Neural cell (in vitro differentiated cells): ENCODE results near the gene EPAS1. TPM values are rescaled to one million over a fixed set of nuclear protein-coding genes. Genes with fewer than 3 reads are reported as not detected.

Source experiments
- H2AFZ ChIP-seq: fragments of 200-600, 300-800 bp; sonication (generic), shearing (Covaris generic); 2 replicates; pipeline ENCODE4 v1.6.0; 2014; ENCODE audit warnings: low read depth, mild to moderate bottlenecking, antibody characterized with exemption, low read length, moderate library complexity
- H3F3A ChIP-seq: fragments of 200-600 bp; shearing (Covaris generic); 2 replicates; pipeline ENCODE4 v1.6.1; 2016; ENCODE audit warnings: mild to moderate bottlenecking, moderate library complexity, mixed read lengths, antibody characterized with exemption, low read length; ENCODE audit not compliant: insufficient read depth, poor library complexity, severe bottlenecking
- H3K27ac ChIP-seq: fragments of 200-600, 300-800 bp; sonication (generic), shearing (Covaris generic); 2 replicates; pipeline ENCODE4 v1.5.1; 2014; ENCODE audit warnings: mild to moderate bottlenecking, low read length, moderate library complexity
- H3K27me3 ChIP-seq: fragments of 300-800, 200-600 bp; sonication (generic), shearing (Covaris generic); 2 replicates; pipeline ENCODE4 v1.6.0; 2014; ENCODE audit warnings: mild to moderate bottlenecking, low read depth, low read length, moderate library complexity; ENCODE audit not compliant: insufficient read depth
- H3K36me3 ChIP-seq: fragments of 300-800, 200-600 bp; sonication (generic), shearing (Covaris generic); 2 replicates; pipeline ENCODE4 v1.5.1; 2014; ENCODE audit warnings: mild to moderate bottlenecking, antibody characterized with exemption, low read length, moderate library complexity; ENCODE audit not compliant: insufficient read depth
- H3K4me2 ChIP-seq: fragments of 300-800, 200-600 bp; sonication (generic), shearing (Covaris generic); 2 replicates; pipeline ENCODE4 v1.6.0; 2014; ENCODE audit warnings: mild to moderate bottlenecking, low read length
- H3K4me3 ChIP-seq: fragments of 300-800, 200-600 bp; sonication (generic), shearing (Covaris generic); 2 replicates; pipeline ENCODE4 v1.5.1; 2014; ENCODE audit warnings: mild to moderate bottlenecking, low read length, moderate library complexity
- H3K79me2 ChIP-seq: fragments of 200-600 bp; shearing (Covaris generic); replicated peaks from 2 replicates; pipeline ENCODE4 v1.6.0; 2014; ENCODE audit warnings: mild to moderate bottlenecking, low read length, moderate library complexity; ENCODE audit not compliant: insufficient read depth
- H3K9ac ChIP-seq: fragments of 300-800, 200-600 bp; sonication (generic), shearing (Covaris generic); 2 replicates; pipeline ENCODE4 v1.6.1; 2016; ENCODE audit warnings: mild to moderate bottlenecking, low read length, mixed read lengths
- H3K9me2 ChIP-seq: fragments of 200-600 bp; shearing (Covaris generic); 2 replicates; pipeline ENCODE4 v1.6.1; 2016; ENCODE audit warnings: mild to moderate bottlenecking, low read length, mixed read lengths; ENCODE audit not compliant: insufficient read depth
- H3K9me3 ChIP-seq: fragments of 200-600, 300-800 bp; sonication (generic), shearing (Covaris generic); 2 replicates; pipeline ENCODE4 v1.6.1; 2016; ENCODE audit warnings: mild to moderate bottlenecking, mixed run types, low read length, moderate library complexity, mixed read lengths
- H4K20me1 ChIP-seq: fragments of 200-600 bp; shearing (Covaris generic); 2 replicates; pipeline ENCODE4 v1.6.1; 2016; ENCODE audit warnings: mild to moderate bottlenecking, mixed run types; ENCODE audit not compliant: insufficient read depth
- EP300 ChIP-seq: fragments of 450-650 bp; conservative IDR thresholded peaks from 2 replicates; pipeline ENCODE4 v1.6.1; 2014; ENCODE audit warnings: antibody characterized with exemption, mild to moderate bottlenecking, moderate library complexity; ENCODE audit not compliant: poor library complexity, severe bottlenecking
- EZH2 ChIP-seq: fragments of 200-600, 300-800 bp; shearing (Covaris generic), sonication (generic); IDR thresholded peaks from 2 replicates; pipeline ENCODE4 v1.6.1; 2014; ENCODE audit warnings: antibody characterized with exemption, low read length, borderline replicate concordance, mild to moderate bottlenecking; ENCODE audit not compliant: insufficient read depth, poor library complexity, severe bottlenecking
- MXI1 ChIP-seq: fragments of 450-650 bp; conservative IDR thresholded peaks from 2 replicates; pipeline ENCODE4 v1.6.1; 2014; ENCODE audit warnings: antibody characterized with exemption, mild to moderate bottlenecking; ENCODE audit not compliant: poor library complexity, severe bottlenecking
- POLR2AphosphoS5 ChIP-seq: IDR thresholded peaks from 2 replicates; pipeline ENCODE4 v1.6.1; 2012
- RAD21 ChIP-seq: fragments of 450-650 bp; conservative IDR thresholded peaks from 2 replicates; pipeline ENCODE4 v1.6.1; 2014; ENCODE audit warnings: antibody characterized with exemption, mild to moderate bottlenecking, moderate library complexity
- REST ChIP-seq: IDR thresholded peaks from 2 replicates; pipeline ENCODE4 v1.6.1; 2012; ENCODE audit warnings: borderline replicate concordance
- SMC3 ChIP-seq: fragments of 450-650 bp; conservative IDR thresholded peaks from 2 replicates; pipeline ENCODE4 v1.6.1; 2014; ENCODE audit warnings: antibody characterized with exemption, mild to moderate bottlenecking, moderate library complexity; ENCODE audit not compliant: poor library complexity
- TAF1 ChIP-seq: IDR thresholded peaks from 2 replicates; pipeline ENCODE4 v1.6.1; 2012; ENCODE audit warnings: low read depth
- polyA plus RNA-seq: library from polyadenylated mRNA; depleted of rRNA; stranded (reverse); fragments of >200 nt; gene quantifications from 2 replicates; pipeline ENCODE4 v1.2.3, GENCODE V29; 2014
- TF ChIP-seq, protein P1 (sequence below): fragments of 450-650 bp; IDR thresholded peaks from 2 replicates; pipeline ENCODE4 v1.5.1; 2014; ENCODE audit warnings: antibody characterized with exemption, mild to moderate bottlenecking, moderate library complexity; ENCODE audit not compliant: poor library complexity, severe bottlenecking

Gene EPAS1
- polyA plus RNA-seq, 1 donor from 2014 or later: not detected

DNA sequence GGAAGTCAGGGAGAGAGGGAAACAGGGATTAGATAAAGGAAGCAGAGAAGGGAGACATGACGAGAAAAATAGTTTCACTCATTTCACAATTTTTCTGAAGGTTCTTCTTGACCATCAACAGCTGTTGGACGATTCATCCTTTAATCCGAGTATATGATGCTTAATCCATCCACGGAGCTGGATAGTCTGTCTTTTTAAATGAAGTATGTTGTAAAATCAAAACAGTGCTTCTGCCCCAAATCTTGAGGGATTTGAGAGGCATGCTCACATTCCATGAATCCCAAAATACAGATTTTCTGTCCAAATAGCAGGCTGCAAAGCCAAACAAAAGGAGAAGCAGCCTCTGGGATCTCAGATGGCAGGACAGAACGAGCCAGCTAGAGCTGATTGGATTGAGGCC is 47.5 kb downstream of the EPAS1 start:
- Histone ChIP-seq H3F3A (no peaks in the 10 kb centered on the region), H3K9ac (no peak overlapping the region), H3K9me3 (no peaks in the 10 kb centered on the region), H3K27me3 (no peaks in the 10 kb centered on the region), H4K20me1 (no peaks in the 10 kb centered on the region), H3K27ac (no peak overlapping the region), H3K79me2 (no peaks in the 10 kb centered on the region), H3K9me2 (no peaks in the 10 kb centered on the region), H2AFZ (no peak overlapping the region), H3K4me3 (no peak overlapping the region), H3K36me3 (no peaks in the 10 kb centered on the region), H3K4me2 (no peak overlapping the region)
- TF ChIP-seq POLR2AphosphoS5: no peak
- TF ChIP-seq TAF1: no peak
- TF ChIP-seq MXI1: no peak
- no peak for TF ChIP-seq RAD21
- TF ChIP-seq, protein P1, sequence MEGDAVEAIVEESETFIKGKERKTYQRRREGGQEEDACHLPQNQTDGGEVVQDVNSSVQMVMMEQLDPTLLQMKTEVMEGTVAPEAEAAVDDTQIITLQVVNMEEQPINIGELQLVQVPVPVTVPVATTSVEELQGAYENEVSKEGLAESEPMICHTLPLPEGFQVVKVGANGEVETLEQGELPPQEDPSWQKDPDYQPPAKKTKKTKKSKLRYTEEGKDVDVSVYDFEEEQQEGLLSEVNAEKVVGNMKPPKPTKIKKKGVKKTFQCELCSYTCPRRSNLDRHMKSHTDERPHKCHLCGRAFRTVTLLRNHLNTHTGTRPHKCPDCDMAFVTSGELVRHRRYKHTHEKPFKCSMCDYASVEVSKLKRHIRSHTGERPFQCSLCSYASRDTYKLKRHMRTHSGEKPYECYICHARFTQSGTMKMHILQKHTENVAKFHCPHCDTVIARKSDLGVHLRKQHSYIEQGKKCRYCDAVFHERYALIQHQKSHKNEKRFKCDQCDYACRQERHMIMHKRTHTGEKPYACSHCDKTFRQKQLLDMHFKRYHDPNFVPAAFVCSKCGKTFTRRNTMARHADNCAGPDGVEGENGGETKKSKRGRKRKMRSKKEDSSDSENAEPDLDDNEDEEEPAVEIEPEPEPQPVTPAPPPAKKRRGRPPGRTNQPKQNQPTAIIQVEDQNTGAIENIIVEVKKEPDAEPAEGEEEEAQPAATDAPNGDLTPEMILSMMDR: no peak
- TF ChIP-seq EP300: no peak
- TF ChIP-seq REST: no peak
- no peak for TF ChIP-seq EZH2
- no peak for TF ChIP-seq SMC3

GRCh38 chr2:46345775-46346174 is 48.6 kb downstream of the EPAS1 start:
- Histone ChIP-seq H3K27ac (no peak overlapping the region), H3K4me3 (no peak overlapping the region), H4K20me1 (no peaks in the 10 kb centered on the region), H3K4me2 (no peak overlapping the region), H3K79me2 (no peaks in the 10 kb centered on the region), H3K9me3 (no peaks in the 10 kb centered on the region), H3K36me3 (no peaks in the 10 kb centered on the region), H3F3A (no peaks in the 10 kb centered on the region), H3K27me3 (no peaks in the 10 kb centered on the region), H3K9ac (no peak overlapping the region), H3K9me2 (no peaks in the 10 kb centered on the region), H2AFZ (no peak overlapping the region)
- TF ChIP-seq TAF1 (no peak), SMC3 (no peak), REST (no peak), EP300 (no peak), RAD21 (no peak), EZH2 (no peak), MXI1 (no peak), POLR2AphosphoS5 (no peak)
- TF ChIP-seq, protein P1: no peak
